DMS53 (cell line): Measurements from ENCODE around the gene NR2F6.
"Not testable (repeated sequence)": the region's sequence is repeated elsewhere in the genome, so short reads cannot be mapped to it uniquely, and the experiment has no call there.

Experiments
- DNase-seq: peaks from one replicate; lab custom pipeline; 2025; lab: John Stamatoyannopoulos, UW

Gene NR2F6

DNA sequence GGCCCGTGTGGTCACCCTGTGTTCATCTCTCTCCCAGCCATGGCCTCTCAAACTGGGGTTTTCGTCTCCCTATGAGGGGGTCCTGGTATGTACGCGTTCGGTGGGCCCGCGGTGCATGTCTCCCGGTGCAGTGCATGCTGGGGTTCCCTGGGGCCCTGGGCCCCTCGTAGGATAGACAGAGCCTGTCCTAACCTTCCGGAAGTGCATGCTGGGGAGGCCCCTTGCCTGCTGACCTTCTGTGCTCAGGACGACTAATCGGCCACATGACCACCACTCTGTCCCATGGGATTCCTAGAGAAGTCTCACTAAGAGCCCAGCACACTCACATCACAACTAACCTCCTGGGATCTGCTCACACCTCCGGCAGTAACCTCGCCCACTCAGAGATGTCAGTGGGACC is 35.4 kb downstream of the NR2F6 start:
- DNase-seq, result no peak

DNA sequence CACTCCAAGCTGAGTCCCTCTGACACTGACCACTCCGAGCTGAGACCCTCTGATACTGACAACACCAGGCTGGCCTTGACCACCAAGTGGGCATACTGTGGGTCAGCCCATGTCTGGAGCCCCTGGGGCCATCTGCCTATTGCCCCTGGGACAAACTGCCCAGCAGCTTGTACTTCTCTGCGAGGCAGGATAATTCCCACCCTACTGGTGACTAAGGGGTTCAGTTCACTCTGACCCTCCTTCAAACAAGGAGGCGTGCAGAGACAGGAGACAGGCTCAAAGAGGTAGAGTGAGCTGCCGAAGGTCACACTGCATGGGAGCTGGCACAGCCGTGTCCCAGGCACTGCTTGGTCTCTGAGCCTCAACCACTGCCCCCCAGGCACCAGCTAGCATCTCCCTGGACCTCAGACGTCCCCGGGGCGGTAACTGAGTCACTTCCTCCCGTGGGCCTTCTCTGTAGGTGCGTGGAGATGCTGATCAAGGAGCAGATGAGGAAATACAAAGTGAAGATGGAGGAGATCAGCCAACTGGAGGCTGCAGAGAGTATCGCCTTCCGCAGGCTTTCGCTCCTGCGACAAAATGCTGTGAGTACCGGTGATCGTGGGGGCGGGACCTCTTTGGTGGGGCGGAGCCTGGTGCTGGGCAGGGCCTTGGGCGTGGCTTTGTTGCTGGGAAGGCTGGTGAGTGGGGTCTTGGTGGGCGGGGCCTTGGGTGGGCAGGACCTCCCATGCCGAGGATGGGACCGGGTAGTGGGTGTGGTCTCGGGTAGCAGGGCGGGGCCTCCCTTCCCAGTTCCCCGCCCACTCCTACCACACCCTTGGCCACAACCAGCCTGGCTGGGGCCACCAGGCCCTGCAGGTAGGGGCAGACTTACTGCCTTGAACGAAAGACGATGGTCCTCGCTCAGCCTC is 36.3 kb downstream of the NR2F6 start:
- DNase-seq, result peak; percentile 22

DNA sequence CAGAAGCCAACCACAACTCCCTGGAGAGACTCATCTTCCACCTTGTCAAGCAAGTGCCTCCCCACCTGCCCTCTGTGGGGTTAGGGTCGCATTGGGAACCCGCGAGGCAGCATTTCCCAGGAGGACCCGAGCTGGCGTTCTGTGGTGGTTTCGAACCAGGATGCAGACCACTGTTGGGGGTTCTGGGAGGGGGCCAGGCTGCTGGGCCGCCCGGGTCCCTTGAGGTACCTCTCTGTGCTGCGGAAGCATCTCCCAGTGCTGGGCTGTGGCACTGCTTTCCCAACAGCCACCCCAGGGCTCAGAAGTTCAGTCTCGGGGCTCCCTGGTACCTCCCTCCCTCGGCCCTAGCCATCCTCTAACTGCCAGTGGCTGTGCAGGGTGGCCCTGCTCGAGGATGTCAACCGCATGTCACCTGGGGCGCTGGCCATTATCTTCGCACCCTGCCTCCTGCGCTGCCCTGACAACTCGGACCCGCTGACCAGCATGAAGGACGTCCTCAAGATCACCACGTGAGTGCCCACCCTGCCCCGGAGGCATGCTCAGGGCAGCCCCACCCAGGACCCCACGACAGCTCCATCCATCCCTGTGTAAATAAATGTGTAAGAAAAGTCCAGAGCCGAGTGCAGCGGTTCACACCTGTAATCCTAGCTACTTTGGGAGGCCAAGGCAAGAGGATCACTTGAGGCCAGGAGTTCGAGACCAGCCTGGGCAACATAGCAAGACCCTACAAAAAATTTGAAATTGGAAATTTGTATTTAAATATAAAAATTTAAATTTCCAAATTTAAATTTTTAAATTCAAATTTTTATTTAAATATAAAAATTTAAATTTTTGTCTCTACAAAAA is 38.8 kb downstream of the NR2F6 start:
- no peak for DNase-seq

DNA sequence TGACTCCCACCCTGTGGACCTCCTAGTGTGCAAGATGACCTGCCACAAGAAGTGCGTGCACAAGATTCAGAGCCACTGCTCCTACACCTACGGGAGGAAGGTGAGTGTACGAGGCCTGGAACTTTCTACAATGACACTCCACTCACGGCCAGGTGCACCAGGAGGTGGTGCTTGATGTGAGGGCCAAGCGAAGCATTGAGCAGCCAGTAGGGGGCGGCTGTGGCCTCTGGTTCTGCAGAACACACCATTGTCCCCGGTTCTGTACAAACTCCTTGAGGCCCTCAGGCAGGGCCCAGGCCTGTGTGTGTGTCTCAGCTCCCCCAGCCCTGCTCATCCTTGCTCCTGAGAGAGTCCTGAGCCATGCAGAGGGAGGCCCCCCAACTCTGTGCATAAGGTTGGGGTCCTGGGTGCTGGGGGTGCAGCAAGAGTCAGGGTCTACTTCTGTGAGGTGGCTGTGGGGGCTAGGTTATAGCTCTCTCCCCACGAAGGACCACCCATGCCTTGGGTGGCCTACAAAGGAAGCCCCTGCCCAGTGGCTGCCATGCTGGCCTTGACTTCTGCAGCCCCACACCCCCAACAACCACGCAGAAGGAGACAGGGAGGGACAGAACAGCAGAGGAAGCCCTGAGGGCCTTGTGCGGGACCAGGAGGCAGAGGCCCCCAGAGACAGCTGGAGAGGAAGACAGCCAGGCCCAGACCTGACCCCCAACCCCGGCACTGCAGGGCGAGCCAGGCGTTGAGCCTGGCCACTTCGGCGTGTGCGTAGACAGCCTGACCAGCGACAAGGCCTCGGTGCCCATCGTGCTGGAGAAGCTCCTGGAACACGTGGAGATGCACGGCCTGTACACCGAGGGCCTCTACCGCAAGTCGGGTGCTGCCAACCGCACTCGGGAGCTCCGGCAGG is 40.2 kb downstream of the NR2F6 start:
- peak; percentile 69 for DNase-seq

DNA sequence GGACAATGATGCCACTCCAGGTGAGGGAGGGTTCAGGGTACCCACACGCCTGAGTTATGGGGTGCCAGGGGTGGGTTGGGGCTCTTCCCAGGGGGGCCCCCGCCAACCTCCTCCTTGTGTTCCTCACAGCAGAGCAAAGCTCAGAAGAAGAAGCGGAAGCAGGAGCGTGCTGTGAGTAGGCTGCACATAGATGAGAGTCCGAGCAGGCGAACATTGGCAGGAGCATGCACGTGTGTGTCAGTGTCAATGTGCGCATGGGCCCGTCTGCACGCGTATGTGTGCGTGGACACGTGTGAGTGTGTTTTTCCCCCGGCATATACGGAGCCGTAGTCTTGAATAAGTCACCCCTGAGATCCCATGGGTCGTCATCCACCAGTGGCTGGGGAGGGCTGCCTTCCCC is 43.0 kb downstream of the NR2F6 start:
- DNase-seq, result no peak

DNA sequence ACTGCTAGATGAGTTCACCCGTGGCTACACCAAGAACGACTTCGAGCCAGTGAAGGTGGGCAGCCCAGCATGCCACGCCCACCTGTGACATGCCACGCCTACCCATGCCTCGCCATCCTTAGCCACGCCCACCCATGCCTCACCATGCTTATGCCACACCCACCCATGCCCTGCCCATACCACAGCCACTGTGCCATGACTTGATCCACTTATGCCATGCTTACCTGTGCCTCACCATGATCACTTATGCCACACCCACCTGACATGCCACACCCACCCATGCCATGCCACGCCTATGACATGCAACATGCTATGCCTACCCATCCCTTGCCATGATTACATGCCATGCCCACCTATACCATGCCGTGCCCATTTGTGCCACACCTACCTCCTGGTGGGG is 43.5 kb downstream of the NR2F6 start:
- peak; percentile 31 for DNase-seq

DNA sequence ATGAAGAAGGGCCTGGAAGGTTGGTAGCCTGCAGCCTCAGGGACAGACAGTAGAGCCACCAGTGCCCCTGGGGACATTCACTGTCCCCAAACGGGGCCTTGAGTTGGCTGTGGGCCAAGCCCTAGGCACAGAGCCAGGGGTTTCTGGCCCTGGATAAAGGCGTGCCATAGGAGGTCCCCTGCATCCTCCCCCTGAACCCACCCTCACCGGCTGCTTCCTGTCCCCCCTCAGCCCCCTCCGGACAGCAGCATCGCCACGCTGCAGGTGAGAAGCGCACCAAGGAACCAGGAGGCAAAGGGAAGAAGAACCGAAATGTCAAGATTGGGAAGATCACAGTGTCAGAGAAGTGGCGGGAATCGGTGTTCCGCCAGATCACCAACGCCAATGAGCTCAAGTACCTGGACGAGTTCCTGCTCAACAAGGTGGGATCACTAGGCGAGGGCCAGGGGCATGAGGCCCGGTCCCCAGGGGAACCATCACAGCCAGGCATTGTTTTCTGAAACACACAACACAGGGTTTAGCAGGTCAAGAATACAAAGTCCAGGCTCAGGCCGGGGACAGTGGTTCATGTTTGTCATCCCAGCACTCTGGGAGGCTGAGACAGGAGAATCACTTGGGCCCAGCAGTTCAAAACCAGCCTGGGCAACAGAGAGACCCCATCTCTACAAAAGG is 45.2 kb downstream of the NR2F6 start:
- no peak for DNase-seq

DNA sequence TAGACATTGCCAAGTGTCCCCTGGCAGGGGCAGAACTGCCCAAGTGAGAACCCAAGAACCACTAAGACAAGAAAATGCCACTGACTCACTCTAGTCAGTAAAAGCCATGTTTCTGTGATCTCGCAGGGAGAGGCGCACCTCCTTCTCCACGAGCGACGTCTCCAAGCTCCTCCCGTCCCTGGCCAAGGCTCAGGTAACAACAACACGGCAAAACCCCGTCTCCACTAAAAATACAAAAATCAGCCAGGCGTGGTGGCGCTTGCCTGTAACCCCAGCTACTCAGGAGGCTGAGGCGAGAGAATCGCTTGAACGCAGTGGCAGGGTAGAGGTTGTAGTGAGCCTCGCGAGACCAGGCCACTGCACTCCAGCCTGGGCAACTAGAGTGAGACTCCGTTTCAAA is 48.1 kb downstream of the NR2F6 start:
- no peak for DNase-seq

DNA sequence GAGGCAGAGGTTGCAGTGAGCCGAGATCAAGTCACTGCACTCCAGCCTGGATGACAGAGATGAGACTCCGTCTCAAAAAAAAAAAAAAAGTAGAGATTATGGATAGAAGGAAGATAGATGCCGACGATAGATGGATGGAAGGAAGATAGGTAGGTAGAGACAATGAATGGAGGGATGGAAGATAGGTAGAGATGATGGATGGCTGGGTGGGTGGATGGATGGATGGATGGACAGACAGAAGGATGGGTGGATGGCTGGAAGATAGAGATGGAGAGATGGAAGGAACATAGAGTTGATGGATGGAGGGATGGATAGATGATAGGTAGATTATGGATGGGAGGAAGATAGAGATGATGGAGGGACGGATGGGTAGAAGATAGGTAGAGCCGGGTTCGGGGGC is 49.1 kb downstream of the NR2F6 start:
- DNase-seq, result no peak

DNA sequence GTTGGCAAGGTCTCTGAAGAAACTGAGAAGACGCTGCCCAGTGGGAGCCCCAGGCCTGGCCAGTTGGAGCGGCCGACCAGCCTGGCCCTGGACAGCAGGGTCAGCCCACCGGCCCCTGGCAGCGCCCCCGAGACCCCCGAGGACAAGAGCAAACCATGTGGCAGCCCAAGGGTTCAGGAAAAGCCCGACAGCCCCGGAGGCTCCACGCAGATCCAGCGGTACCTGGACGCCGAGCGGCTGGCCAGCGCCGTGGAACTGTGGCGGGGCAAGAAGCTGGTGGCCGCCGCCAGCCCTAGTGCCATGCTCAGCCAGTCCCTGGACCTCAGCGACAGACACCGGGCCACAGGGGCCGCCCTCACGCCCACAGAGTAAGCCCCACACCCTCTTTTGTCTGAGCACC is 50.6 kb downstream of the NR2F6 start:
- DNase-seq, result no peak

DNA sequence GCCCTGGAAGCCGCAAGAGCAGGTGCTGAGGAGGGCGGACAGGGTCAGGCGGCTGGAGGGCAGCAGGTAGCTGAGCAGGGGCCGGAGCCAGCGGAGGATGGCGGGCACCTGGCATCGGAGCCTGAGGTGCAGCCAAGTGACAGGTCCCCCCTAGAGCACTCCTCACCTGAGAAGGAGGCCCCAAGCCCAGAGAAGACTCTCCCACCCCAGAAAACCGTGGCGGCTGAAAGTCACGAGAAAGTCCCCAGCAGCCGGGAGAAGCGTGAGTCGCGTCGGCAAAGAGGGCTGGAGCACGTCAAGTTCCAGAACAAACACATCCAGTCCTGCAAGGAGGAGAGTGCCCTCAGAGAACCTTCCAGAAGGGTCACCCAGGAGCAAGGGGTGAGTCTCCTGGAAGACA is 51.1 kb downstream of the NR2F6 start:
- no peak for DNase-seq

DNA sequence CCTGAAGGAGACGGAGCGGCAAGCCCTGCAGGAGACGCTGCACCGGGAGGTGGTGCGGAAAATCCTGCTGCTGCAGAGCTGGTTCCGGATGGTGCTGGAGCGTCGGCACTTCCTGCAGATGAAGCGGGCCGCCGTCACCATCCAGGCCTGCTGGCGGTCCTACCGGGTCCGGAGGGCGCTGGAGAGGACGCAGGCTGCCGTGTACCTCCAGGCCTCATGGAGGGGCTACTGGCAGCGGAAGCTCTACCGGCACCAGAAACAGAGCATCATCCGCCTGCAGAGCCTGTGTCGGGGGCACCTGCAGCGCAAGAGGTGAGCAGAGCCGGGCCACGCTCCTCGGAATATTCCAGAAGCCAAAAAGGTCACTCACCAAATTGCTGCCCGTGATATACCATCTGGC is 53.0 kb downstream of the NR2F6 start:
- no peak for DNase-seq

DNA sequence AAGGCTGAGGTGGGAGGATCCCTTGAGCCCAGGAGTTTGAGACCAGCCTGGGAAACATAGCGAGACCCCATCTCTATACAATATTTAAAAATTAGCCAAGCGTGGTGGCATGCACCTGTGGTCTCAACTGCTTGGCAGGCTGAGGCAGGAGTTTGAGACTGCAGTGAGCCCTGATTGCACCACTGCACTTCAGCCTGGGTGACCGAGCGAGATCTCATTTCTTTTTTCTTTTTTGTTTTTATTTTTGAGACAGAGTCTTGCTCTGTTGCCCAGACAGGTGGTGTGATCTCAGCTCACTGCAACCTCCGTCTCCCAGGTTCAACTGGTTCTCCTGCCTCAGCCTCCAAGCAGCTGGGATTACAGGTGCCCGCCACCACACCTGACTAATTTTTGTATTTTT is 54.0 kb downstream of the NR2F6 start:
- not testable (repeated sequence) for DNase-seq

DNA sequence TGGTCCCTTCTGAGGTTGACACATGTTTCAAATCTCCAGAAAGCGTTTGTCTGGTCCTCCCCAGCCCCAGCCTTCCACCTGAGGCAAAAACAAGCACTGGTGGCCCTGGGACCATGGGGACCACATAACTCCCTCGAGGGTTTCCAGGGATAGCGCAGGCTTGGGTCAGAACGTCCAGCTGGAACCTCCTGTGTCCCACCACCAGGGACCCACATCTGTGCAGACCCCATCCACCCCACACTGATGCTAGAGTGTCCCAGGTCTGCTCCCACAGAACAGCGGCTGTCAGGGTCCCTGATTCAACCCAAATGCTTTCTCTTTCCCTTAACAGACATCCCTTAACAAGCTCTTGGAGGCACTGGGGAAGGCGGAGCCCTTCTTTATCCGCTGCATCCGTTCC is 60.1 kb downstream of the NR2F6 start:
- DNase-seq, result no peak

DNA sequence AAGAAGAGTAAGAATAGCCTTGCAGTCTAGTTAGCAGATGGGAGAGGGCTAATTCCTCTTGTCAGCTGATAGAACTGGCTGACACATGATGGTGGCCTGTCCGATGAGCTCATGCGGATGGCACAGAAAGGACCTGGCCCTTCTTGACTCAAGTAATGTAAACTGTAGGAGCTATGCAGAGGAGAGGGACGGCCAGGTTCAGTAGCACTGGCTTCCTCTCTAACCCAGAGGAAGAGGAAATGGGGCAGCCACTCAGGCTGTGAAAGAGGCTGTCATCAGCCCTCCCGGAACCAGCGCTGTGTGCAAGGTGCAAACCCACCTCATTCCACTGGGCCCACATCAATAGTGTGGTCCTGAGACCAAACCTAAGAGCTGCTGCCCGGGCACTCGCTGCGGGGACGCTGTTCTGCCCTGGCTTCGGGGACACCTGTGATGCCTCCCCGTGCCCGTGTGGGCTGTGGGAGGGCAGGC is 61.3 kb downstream of the NR2F6 start:
- no peak for DNase-seq

DNA sequence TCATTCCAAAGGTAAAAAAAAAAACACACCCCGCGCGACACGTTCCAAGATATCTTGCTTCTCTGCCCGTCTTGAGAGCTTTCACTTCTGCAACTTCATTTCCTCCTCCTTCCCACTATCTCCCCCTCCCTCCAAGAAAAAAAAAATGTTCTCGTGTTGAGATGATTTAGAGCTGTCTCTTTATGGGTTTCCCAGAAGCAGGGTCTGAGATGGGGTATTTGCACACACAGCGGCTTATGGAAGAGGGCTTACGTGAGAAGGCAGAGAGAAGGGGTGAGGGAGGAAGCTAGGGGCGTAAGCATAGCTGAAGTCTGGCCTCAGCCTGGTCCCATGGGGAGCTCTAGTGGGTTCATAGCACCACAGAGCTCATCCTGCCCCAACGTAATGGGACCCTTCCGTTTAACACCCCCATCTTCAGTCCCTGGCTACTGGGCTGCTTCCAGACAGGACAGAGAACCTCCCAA is 61.8 kb downstream of the NR2F6 start:
- DNase-seq, result no peak

DNA sequence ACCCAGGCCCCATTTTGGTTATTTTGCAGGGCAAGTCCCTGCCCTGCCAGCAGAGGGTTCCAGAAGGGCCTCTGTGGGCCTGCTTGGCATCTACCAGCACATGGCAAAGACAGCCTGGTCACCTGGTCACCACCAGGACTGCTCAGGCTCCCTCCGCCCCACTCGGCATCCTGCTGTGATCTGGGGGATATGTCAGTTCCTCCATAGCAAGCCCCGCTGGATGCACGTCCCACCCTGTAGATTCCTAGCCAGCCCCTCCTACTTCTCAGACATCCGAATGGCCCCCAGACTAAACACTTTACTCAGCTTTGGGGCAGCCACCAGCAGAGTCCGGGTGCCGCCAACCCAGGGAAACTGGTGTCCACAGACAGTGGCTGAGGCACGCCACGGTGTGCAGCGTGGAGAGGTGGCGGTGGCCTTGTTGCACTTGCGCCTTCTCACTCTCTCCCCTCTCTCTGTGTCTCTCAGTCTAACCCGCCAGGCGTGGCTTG is 62.4 kb downstream of the NR2F6 start:
- no peak for DNase-seq
